HepG2 (cell line): ENCODE results near the gene OTUD1. TPM values are rescaled to one million over a fixed set of nuclear protein-coding genes. Genes with fewer than 3 reads are reported as not detected.

ENCODE experiments used
- ATAC-seq: fragments of 200-7000 bp; cut with Tn5 transposase; 3 replicates; pipeline ENCODE4 v1.9.1; 2020; ENCODE audit warnings: mild to moderate bottlenecking, moderate library complexity
- Bru-seq: library from RNA; stranded (reverse); fragments of 400-500 nt; gene quantifications from one replicate; lab custom pipeline; 2021; lab: Mats Ljungman, UMichigan
- BruChase-seq, 2 experiments: library from RNA; stranded (reverse); fragments of 400-500 nt; gene quantifications; one replicate each; lab custom pipeline; 2021; lab: Mats Ljungman, UMichigan
- BruUV-seq: library from RNA; stranded (reverse); fragments of 400-500 nt; replicated peaks from 2 replicates; lab custom pipeline; 2021; lab: Mats Ljungman, UMichigan
- CTCF ChIA-PET: fragments of 300-600 bp; formaldehyde crosslinking; extraction: SDS; loops from one replicate; lab custom pipeline; 2021; ENCODE audit warnings: low total read pairs, inconsistent platforms, low intra/inter-chr PET ratio; lab: Yijun Ruan, JAX
- POLR2A ChIA-PET: fragments of 350-600 bp; sonication (Branson Sonifier 250); formaldehyde crosslinking; loops from one replicate; lab custom pipeline; 2020; ENCODE audit warnings: antibody characterized with exemption, inconsistent platforms; lab: Yijun Ruan, JAX
- DNase-seq: peaks from one replicate; pipeline ENCODE4 v3.0.0-alpha.2; 2015; ENCODE audit warnings: low spot score
- FAIRE-seq: peaks from 3 replicates; lab custom pipeline; 2011; peaks lifted over from hg19 to GRCh38; lab: Jason Lieb, UNC
- H2AFZ ChIP-seq: one replicate; pipeline ENCODE4 v1.6.1; 2011; ENCODE audit warnings: low read length, inconsistent platforms
- H3K27ac ChIP-seq: fragments of 300-600 bp; 3 replicates; pipeline ENCODE4 v1.8.0; 2011; ENCODE audit warnings: mixed run types, mild to moderate bottlenecking, mixed read lengths, low read length, inconsistent platforms; ENCODE audit not compliant: insufficient read depth; ENCODE audit errors: extremely low read length
- H3K27me3 ChIP-seq, 2 experiments: fragments of 200-600 bp in 1 of 2; 2 replicates in 1 of 2; 3 replicates in 1 of 2; pipeline versions ENCODE4 v1.6.0 to v1.8.0; 2011; ENCODE audit warnings: low read length in 2 of 2, mild to moderate bottlenecking in 2 of 2, moderate library complexity in 2 of 2, inconsistent platforms in 1 of 2; ENCODE audit not compliant: insufficient read depth in 2 of 2, control insufficient read depth in 1 of 2
- H3K36me3 ChIP-seq, 2 experiments: fragments of 200-600 bp in 1 of 2; replicated peaks in 1 of 2; 2 replicates in 1 of 2; 3 replicates in 1 of 2; pipeline versions ENCODE4 v1.5.1 to v1.8.0; 2011; ENCODE audit warnings: low read length in 2 of 2, inconsistent platforms in 1 of 2; ENCODE audit not compliant: insufficient read depth in 2 of 2, control insufficient read depth in 1 of 2
- H3K4me1 ChIP-seq: 2 replicates; pipeline ENCODE4 v1.5.1; 2012; ENCODE audit warnings: low read length, inconsistent platforms; ENCODE audit not compliant: insufficient read depth
- H3K4me2 ChIP-seq: 2 replicates; pipeline ENCODE4 v1.6.0; 2011; ENCODE audit warnings: low read depth, low read length, inconsistent platforms
- H3K4me3 ChIP-seq, 3 experiments: fragments of 200-600 bp in 1 of 3; sonication (generic), shearing (Covaris generic) in 1 of 3; replicated peaks in 1 of 3; 2 replicates each; pipeline ENCODE4 v1.5.1; 2011 to 2016; ENCODE audit warnings: low read length in 3 of 3, inconsistent platforms in 2 of 3, low read depth in 2 of 3, mild to moderate bottlenecking in 2 of 3, control low read depth in 1 of 3, mixed read lengths in 1 of 3; ENCODE audit not compliant: insufficient read depth in 1 of 3
- H3K79me2 ChIP-seq: one replicate; pipeline ENCODE4 v1.6.1; 2011; ENCODE audit warnings: low read length, inconsistent platforms; ENCODE audit not compliant: insufficient read depth
- H3K9ac ChIP-seq: 2 replicates; pipeline ENCODE4 v1.6.0; 2011; ENCODE audit warnings: mild to moderate bottlenecking, low read depth, low read length, inconsistent platforms; ENCODE audit not compliant: insufficient read depth
- H3K9me3 ChIP-seq: 2 replicates; pipeline ENCODE4 v1.5.1; 2012; ENCODE audit warnings: mild to moderate bottlenecking, low read length
- H4K20me1 ChIP-seq: 2 replicates; pipeline ENCODE4 v1.6.0; 2011; ENCODE audit warnings: inconsistent platforms, mild to moderate bottlenecking, low read length, moderate library complexity; ENCODE audit not compliant: insufficient read depth
- CBX2 ChIP-seq, 2 experiments: fragments of 200-600 bp in 1 of 2; sonication (generic); formaldehyde crosslinking in 1 of 2; IDR thresholded peaks; 2 replicates each; pipeline versions ENCODE4 v1.7.0 to v1.8.1; 2018 to 2022; ENCODE audit warnings: low read depth in 2 of 2, low read length in 1 of 2, mild to moderate bottlenecking in 1 of 2, missing genetic modification reagents in 1 of 2
- FOSL1 ChIP-seq: sonication (generic); formaldehyde crosslinking; IDR thresholded peaks from 2 replicates; pipeline ENCODE4 v1.9.0; 2021; ENCODE audit warnings: missing genetic modification reagents, borderline replicate concordance
- KDM2A ChIP-seq: sonication (generic); formaldehyde crosslinking; IDR thresholded peaks from 2 replicates; pipeline ENCODE4 v1.4.0; 2020; ENCODE audit warnings: low read depth, missing genetic modification reagents, borderline replicate concordance
- KDM5B ChIP-seq: sonication (generic); formaldehyde crosslinking; IDR thresholded peaks from 2 replicates; pipeline ENCODE4 v1.4.0; 2020; ENCODE audit warnings: missing genetic modification reagents, mild to moderate bottlenecking, borderline replicate concordance
- KDM6A ChIP-seq: IDR thresholded peaks from 2 replicates; pipeline ENCODE4 v1.6.1; 2016; ENCODE audit warnings: low read depth
- PITX1 ChIP-seq: sonication (generic); formaldehyde crosslinking; IDR thresholded peaks from 2 replicates; pipeline ENCODE4 v1.5.1; 2020; ENCODE audit warnings: mild to moderate bottlenecking, missing genetic modification reagents
- SATB2 ChIP-seq: sonication (generic); formaldehyde crosslinking; IDR thresholded peaks from 2 replicates; pipeline ENCODE4 v1.5.0; 2020; ENCODE audit warnings: missing genetic modification reagents
- ZBTB1 ChIP-seq: sonication (generic); formaldehyde crosslinking; IDR thresholded peaks from 2 replicates; pipeline ENCODE4 v1.4.0; 2020; ENCODE audit warnings: missing genetic modification reagents, borderline replicate concordance
- ZBTB2 ChIP-seq: sonication (generic); formaldehyde crosslinking; IDR thresholded peaks from 2 replicates; pipeline ENCODE4 v1.8.0; 2022; ENCODE audit warnings: low read depth, missing genetic modification reagents
- ZFYVE20 ChIP-seq: sonication (generic); formaldehyde crosslinking; IDR thresholded peaks from 2 replicates; pipeline ENCODE4 v1.8.0; 2023; ENCODE audit warnings: low read depth, mild to moderate bottlenecking, moderate library complexity, missing genetic modification reagents, borderline replicate concordance
- ZNF205 ChIP-seq: IDR thresholded peaks from 2 replicates; pipeline ENCODE4 v1.6.1; 2018; ENCODE audit warnings: missing biosample characterization, missing genetic modification reagents
- ZNF274 ChIP-seq: sonication (generic); formaldehyde crosslinking; IDR thresholded peaks from 2 replicates; pipeline ENCODE4 v1.5.1; 2020; ENCODE audit warnings: mild to moderate bottlenecking, missing genetic modification reagents
- ZNF282 ChIP-seq: fragments of 450-650 bp; IDR thresholded peaks from 2 replicates; pipeline ENCODE4 v1.6.1; 2018; ENCODE audit not compliant: partially characterized antibody
- ZNF468 ChIP-seq: sonication (generic); formaldehyde crosslinking; IDR thresholded peaks from 2 replicates; pipeline ENCODE4 v1.8.0; 2022; ENCODE audit warnings: mild to moderate bottlenecking, moderate library complexity, missing genetic modification reagents
- ZNF724P ChIP-seq: sonication (generic); formaldehyde crosslinking; IDR thresholded peaks from 2 replicates; pipeline ENCODE4 v1.8.0; 2022; ENCODE audit warnings: missing genetic modification reagents, borderline replicate concordance
- ZNF740 ChIP-seq: sonication (generic); formaldehyde crosslinking; IDR thresholded peaks from 2 replicates; pipeline ENCODE4 v1.4.0; 2020; ENCODE audit warnings: missing genetic modification reagents
- ZZZ3 ChIP-seq: sonication (generic); formaldehyde crosslinking; IDR thresholded peaks from 2 replicates; pipeline ENCODE4 v1.4.0; 2020; ENCODE audit warnings: missing genetic modification reagents, mild to moderate bottlenecking, borderline replicate concordance
- WGBS: methylation state at CpG from one replicate; pipeline ENCODE4 v1.1.6; 2017; ENCODE audit warnings: low lambda C conversion rate; 5-methylcytosine and 5-hydroxymethylcytosine counted together
- in situ Hi-C: cut with HindIII; loops from 2 replicates; pipeline ENCODE4 v1.10.0; 2017; ENCODE audit warnings: low pct_unique_long_range_greater_than_20kb; ENCODE audit not compliant: extremely low pct_ligation_motif_present
- intact Hi-C: fragments of 100-400 bp; cut with micrococcal nuclease; formaldehyde crosslinking; loops from one replicate; pipeline ENCODE4 v1.10.0; 2022; ENCODE audit not compliant: unreplicated experiment
- long read RNA-seq, 2 experiments: library from RNA in 1 of 2; library from polyadenylated mRNA in 1 of 2; stranded (forward) in 1 of 2; unstranded in 1 of 2; transcript quantifications; one replicate each; pipeline ENCODE4 v2.0.0, GENCODE V29; 2019 to 2022
- polyA minus RNA-seq, 3 experiments: library from RNA; depleted of rRNA, polyadenylated mRNA; stranded (reverse); fragments of >200 nt; gene quantifications; 2 replicates each; pipeline ENCODE4 v1.2.3, GENCODE V29; 2011; ENCODE audit warnings: low replicate concordance in 1 of 3
- polyA plus RNA-seq, 8 experiments: library from polyadenylated mRNA; depleted of rRNA in 3 of 8; stranded (reverse) in 7 of 8; unstranded in 1 of 8; fragments of >200 nt; fragmentation: Illumina TruSeq in 4 of 8; extraction: Trizol in 4 of 8; gene quantifications; 2 replicates each; pipeline versions ENCODE4 v1.2.1 to v1.2.3, GENCODE V29; 2011 to 2016; ENCODE audit warnings: low read depth in 4 of 8, missing spikeins in 1 of 8, mixed read lengths in 1 of 8; ENCODE audit not compliant: insufficient read depth in 1 of 8
- total RNA-seq, 5 experiments: library from RNA; depleted of rRNA; stranded (reverse); fragments of >200 nt; fragmentation: Illumina TruSeq; extraction: Trizol; gene quantifications; 2 replicates each; pipeline ENCODE4 v1.2.3, GENCODE V29; 2016; ENCODE audit warnings: low read depth in 1 of 5

OTUD1 gene
- total RNA-seq (2016; rRNA removed; fragmentation: Illumina TruSeq; extraction: Trizol) (1.2 and 1.3 TPM in 2 replicates), polyA plus RNA-seq (2011; rRNA removed) (1.4 and 1.6 TPM in 2 replicates), polyA minus RNA-seq (2011; rRNA and poly(A)+ RNA removed; ENCODE audit: low replicate concordance) (1.9 and 5.2 TPM in 2 replicates), Bru-seq, nascent RNA (percentile 75 among the genes with signal in this experiment), BruChase-seq, experiment 1, labeled RNA remaining after a 6-hour chase (percentile 77 among the genes with signal in this experiment), BruChase-seq, experiment 2, labeled RNA remaining after a 2-hour chase (percentile 90 among the genes with signal in this experiment)
- 0.10 and 0.18 TPM in 2 replicates for total RNA-seq (2016; cell fraction: cytosol; rRNA removed; fragmentation: Illumina TruSeq; extraction: Trizol; ENCODE audit: low read depth)
- 1.3 TPM in 2 replicates for total RNA-seq (2016; cell fraction: insoluble cytoplasmic fraction; rRNA removed; fragmentation: Illumina TruSeq; extraction: Trizol)
- 1.00 and 1.5 TPM in 2 replicates for total RNA-seq (2016; cell fraction: membrane; rRNA removed; fragmentation: Illumina TruSeq; extraction: Trizol)
- total RNA-seq (2016; cell fraction: nucleus; rRNA removed; fragmentation: Illumina TruSeq; extraction: Trizol), result 1.8 and 3.3 TPM in 2 replicates
- polyA plus RNA-seq (2011; cell fraction: cytosol; rRNA removed), result 0.90 and 1.2 TPM in 2 replicates
- 0.95 and 1.1 TPM in 2 replicates for polyA plus RNA-seq (2011; cell fraction: nucleus; rRNA removed)
- polyA plus RNA-seq (2012), result 3.4 and 3.5 TPM in 2 replicates
- polyA plus RNA-seq (2016; cell fraction: cytosol; fragmentation: Illumina TruSeq; extraction: Trizol; ENCODE audit: low read depth), result 0.28 and 0.36 TPM in 2 replicates
- 1.7 and 2.0 TPM in 2 replicates for polyA plus RNA-seq (2016; cell fraction: insoluble cytoplasmic fraction; fragmentation: Illumina TruSeq; extraction: Trizol; ENCODE audit: low read depth)
- 0.70 and 1.1 TPM in 2 replicates for polyA plus RNA-seq (2016; cell fraction: membrane; fragmentation: Illumina TruSeq; extraction: Trizol; ENCODE audit: low read depth)
- 2.5 TPM in 2 replicates for polyA plus RNA-seq (2016; cell fraction: nucleus; fragmentation: Illumina TruSeq; extraction: Trizol; ENCODE audit: insufficient read depth, low read depth)
- 1.5 and 1.7 TPM in 2 replicates for polyA minus RNA-seq (2011; cell fraction: cytosol; rRNA and poly(A)+ RNA removed)
- polyA minus RNA-seq (2011; cell fraction: nucleus; rRNA and poly(A)+ RNA removed), result 2.8 and 3.7 TPM in 2 replicates
- long read RNA-seq, experiment 1, result 0 reads
- long read RNA-seq, experiment 2, partial matches to known transcripts, result 0 of 3 reads
- long read RNA-seq, experiment 2, other reads (novel, unspliced or antisense), result 0 of 3 reads

GRCh38 chr10:23438547-23439451, at the start of gene OTUD1:
Gene OTUD1 (plus strand): TSS chr10:23439075. CDS start chr10:23439458, 383 bp downstream.
- 27% methylated on average over 5 of the region's 115 CpGs for WGBS
- no peak for FAIRE-seq
- H2AFZ ChIP-seq, result peak within 1 kb of the TSS; percentile 72
- CTCF ChIA-PET, result no interaction called here
- peak within 1 kb of the TSS; percentile 75 to 82 (median 78) for H3K4me3 ChIP-seq
- H3K27ac ChIP-seq, result no peak within 1 kb of the TSS
- ATAC-seq, result peak; percentile 88
- peak within 1 kb of the TSS; percentile 70 for H3K9ac ChIP-seq
- no peaks in the 10 kb centered on the region for H4K20me1 ChIP-seq
- DNase-seq, result peak; percentile 78
- H3K79me2 ChIP-seq, result peaks cover 2% of the 10 kb centered on the region
- peak within 1 kb of the TSS; percentile 95 for H3K4me2 ChIP-seq
- intact Hi-C loops (loop anchor here (5.0 kb wide), 1 partner anchor 91 kb away; no protein-coding TSS in a partner anchor), in situ Hi-C loops (no loop called here)
- POLR2A ChIA-PET, result no interaction called here
- no TSS peak for BruUV-seq
- H3K9me3 ChIP-seq, result no peaks in the 10 kb centered on the region
- peaks cover 20% of the 10 kb centered on the region for H3K4me1 ChIP-seq
- H3K27me3 ChIP-seq, result no peaks in the 10 kb centered on the region
- H3K36me3 ChIP-seq, result no peaks in the 10 kb centered on the region
- TF ChIP-seq ZFYVE20 (CRISPR knock-in tag) (no peak), KDM2A (CRISPR knock-in tag) (peak; percentile 45; the same call in 1 of the 2 replicates), CBX2 (IDR thresholded peaks at IDR 0.05; ENCODE audit: low read depth, low read length) (no peak), CBX2 (CRISPR knock-in tag; IDR thresholded peaks at IDR 0.05; ENCODE audit: low read depth) (no peak), ZNF724P (CRISPR knock-in tag) (no peak), PITX1 (CRISPR knock-in tag) (0 out of 2 replicates have a peak, but pooled peaks have one; percentile 10), ZBTB1 (CRISPR knock-in tag) (no peak), FOSL1 (CRISPR knock-in tag) (no peak), ZBTB2 (CRISPR knock-in tag) (peak; percentile 90; the same call in 1 of the 2 replicates), KDM5B (peak; percentile 30; the same call in 1 of the 2 replicates), ZNF282 (no peak), ZNF740 (CRISPR knock-in tag) (no peak), SATB2 (CRISPR knock-in tag) (no peak), ZNF468 (CRISPR knock-in tag) (0 out of 2 replicates have a peak, but pooled peaks have one; percentile 52), ZZZ3 (CRISPR knock-in tag) (no peak), KDM6A (CRISPR knock-in tag) (no peak), ZNF205 (CRISPR knock-in tag) (no peak), ZNF274 (CRISPR knock-in tag) (no peak)
